GM10248 (cell line): Measurements from ENCODE around the gene PEX5.
"Not testable (repeated sequence)": the region's sequence is repeated elsewhere in the genome, so short reads cannot be mapped to it uniquely, and the experiment has no call there.

Experiments used
- CTCF ChIA-PET: fragments of 300-600 bp; sonication (Branson Sonifier 250); formaldehyde crosslinking; extraction: SDS; loops from one replicate; lab custom pipeline; 2021; ENCODE audit warnings: antibody characterized with exemption; lab: Yijun Ruan, JAX
- POLR2A ChIA-PET: fragments of 350-650 bp; sonication (Branson Sonifier 250); formaldehyde crosslinking; extraction: SDS; loops from one replicate; lab custom pipeline; 2020; ENCODE audit warnings: antibody characterized with exemption; lab: Yijun Ruan, JAX
- DNase-seq: peaks from one replicate; pipeline ENCODE4 v3.0.0; 2012; ENCODE audit errors: extremely low spot score
- TF ChIP-seq, protein P1 (sequence below): IDR thresholded peaks from 2 replicates; pipeline ENCODE4 v1.5.1; 2012; ENCODE audit warnings: mild to moderate bottlenecking, low read depth; ENCODE audit errors: extremely low read depth, missing control alignments, control extremely low read depth

The PEX5 gene

DNA sequence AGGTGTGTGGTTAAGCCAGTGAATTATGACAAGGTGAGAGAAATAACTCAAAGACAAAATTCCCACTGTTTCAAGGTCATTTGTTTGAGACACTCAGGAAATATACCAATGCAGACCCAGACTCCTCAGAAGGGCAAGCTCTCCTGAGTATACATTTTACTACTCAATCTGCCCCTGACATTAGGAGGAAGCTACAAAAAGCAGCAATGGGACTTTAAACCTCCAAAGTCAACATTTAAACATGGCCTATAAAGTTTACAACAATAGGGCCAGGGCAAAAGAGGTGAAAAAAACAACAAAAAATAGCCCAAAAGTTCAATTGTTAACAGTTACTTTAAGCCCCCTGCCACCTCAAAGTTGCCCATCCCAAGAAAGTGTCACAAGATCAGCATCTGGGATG lies 19.5 kb upstream of the PEX5 start:
- ChIA-PET CTCF (interaction anchor here (1.9 kb wide), 1 partner anchor 19 kb away, joined by 5 read pairs; no protein-coding TSS in a partner anchor), POLR2A (no interaction called here)
- DNase-seq = no peak
- TF ChIP-seq, protein P1, sequence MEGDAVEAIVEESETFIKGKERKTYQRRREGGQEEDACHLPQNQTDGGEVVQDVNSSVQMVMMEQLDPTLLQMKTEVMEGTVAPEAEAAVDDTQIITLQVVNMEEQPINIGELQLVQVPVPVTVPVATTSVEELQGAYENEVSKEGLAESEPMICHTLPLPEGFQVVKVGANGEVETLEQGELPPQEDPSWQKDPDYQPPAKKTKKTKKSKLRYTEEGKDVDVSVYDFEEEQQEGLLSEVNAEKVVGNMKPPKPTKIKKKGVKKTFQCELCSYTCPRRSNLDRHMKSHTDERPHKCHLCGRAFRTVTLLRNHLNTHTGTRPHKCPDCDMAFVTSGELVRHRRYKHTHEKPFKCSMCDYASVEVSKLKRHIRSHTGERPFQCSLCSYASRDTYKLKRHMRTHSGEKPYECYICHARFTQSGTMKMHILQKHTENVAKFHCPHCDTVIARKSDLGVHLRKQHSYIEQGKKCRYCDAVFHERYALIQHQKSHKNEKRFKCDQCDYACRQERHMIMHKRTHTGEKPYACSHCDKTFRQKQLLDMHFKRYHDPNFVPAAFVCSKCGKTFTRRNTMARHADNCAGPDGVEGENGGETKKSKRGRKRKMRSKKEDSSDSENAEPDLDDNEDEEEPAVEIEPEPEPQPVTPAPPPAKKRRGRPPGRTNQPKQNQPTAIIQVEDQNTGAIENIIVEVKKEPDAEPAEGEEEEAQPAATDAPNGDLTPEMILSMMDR = no peak

DNA sequence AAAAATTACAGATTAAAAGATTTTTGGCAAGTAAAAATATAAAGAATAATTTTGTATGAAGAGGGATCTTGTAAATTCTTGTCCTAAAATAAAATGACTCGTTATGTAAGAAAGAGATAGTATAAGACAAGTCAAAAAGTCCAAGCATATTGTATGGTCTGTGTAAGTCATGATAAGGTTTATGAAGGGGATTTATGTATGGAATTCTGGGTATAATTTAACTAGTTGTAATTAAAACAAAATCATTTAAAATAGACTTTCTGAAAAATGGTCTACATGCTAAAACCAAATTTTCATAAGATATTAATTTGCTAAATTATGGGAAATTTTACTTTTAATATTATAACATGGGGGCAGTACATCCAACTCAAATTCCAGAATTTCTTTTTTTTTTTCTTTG lies 17.6 kb upstream of the PEX5 start:
- POLR2A ChIA-PET = no interaction called here
- CTCF ChIA-PET = no interaction called here
- DNase-seq = no peak
- TF ChIP-seq, protein P1 = no peak

- ChIA-PET CTCF (interaction anchor here (0.9 to 3.0 kb wide), 3 partner anchors 11 to 17 kb away, joined by 3 to 12 read pairs (median 3); partner anchors contain the start of gene PEX5), POLR2A (no interaction called here)
- TF ChIP-seq, protein P1 = no peak
- no peak for DNase-seq
These were observed 14.0 kb upstream of the PEX5 start for GRCh38 chr12:7175493-7175892.

- TF ChIP-seq, protein P1 = no peak
- ChIA-PET POLR2A (no interaction called here), CTCF (interaction anchor here (1.4 kb wide), 1 partner anchor 18 kb away, joined by 3 read pairs; no protein-coding TSS in a partner anchor)
- DNase-seq = no peak
These were observed 12.9 kb upstream of the PEX5 start for GRCh38 chr12:7176595-7176994.

DNA sequence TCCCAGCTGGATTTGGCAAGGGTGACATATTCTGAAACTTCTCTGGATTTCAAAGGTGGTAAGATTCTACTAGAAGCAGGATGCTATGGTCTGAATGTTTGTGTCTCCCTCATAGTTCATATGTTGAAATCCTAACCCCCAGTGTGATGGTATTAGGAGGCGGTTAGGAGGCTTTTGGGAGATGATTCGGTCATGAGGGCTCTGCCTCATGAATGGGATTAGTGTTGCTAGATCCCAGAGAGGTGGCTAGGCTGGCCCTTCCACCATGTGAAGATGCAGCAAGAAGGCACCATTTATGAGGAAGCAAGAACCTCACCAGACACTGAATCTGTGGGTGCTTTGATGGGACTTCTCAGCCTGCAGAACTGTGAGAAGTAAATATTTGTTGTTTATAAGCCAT lies 11.0 kb upstream of the PEX5 start:
- TF ChIP-seq, protein P1 = no peak
- DNase-seq = no peak
- ChIA-PET POLR2A (no interaction called here), CTCF (interaction anchor here (1.0 kb wide), 1 partner anchor 8 kb away, joined by 3 read pairs; no protein-coding TSS in a partner anchor)

DNA sequence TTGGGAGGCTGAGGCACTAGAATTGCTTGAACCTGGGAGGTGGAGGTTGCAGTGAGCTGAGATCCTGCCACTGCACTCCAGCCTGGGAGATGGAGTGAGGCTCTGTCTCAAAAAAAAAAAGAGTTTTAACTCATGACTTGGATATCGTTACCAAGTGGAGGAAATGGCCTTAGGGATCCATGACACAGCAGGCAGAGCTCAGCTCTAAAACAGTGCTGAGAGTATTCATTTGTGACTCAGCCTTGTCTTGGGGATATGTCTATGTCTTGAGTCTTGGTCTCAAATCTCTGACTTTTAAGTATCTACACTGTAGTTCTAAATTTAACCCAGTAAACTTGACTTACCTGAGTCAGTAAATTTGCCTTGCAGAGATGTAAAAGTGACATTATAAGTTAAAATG lies 8.8 kb upstream of the PEX5 start:
- TF ChIP-seq, protein P1 = no peak
- no peak for DNase-seq
- CTCF ChIA-PET = interaction anchor here (1.1 to 1.8 kb wide), 4 partner anchors 13 to 88 kb away, joined by 3 to 7 read pairs (median 3); no protein-coding TSS in a partner anchor
- POLR2A ChIA-PET = no interaction called here

GRCh38 chr12:7186058-7186457 lies 3.4 kb upstream of the PEX5 start:
- POLR2A ChIA-PET = interaction anchor here (0.7 kb wide), 1 partner anchor 26 kb away, joined by 3 read pairs; no protein-coding TSS in a partner anchor
- DNase-seq, CTCF ChIA-PET: not testable (repeated sequence)
